ENCODE results near the gene RNASET2. TPM values are rescaled to one million over a fixed set of nuclear protein-coding genes. Genes with fewer than 3 reads are reported as not detected.

Gene RNASET2
- total RNA-seq, 2 donors from 2014 or later, result 25.8 to 29.3 TPM

GRCh38 chr6:166938704-166939103, 17.6 kb downstream of the RNASET2 start:
- no peak overlapping the region for H3K4me3 Mint-ChIP-seq
- Histone ChIP-seq H3K4me1 (ENCODE audit: control insufficient read depth, insufficient read depth, low read length) (no peaks in the 10 kb centered on the region), H3K9ac (ENCODE audit: extremely low read depth, low read length, poor library complexity, severe bottlenecking) (no peak overlapping the region), H3K27ac (ENCODE audit: low read depth, low read length) (no peak overlapping the region), H3K4me3 (ENCODE audit: low read length) (no peak overlapping the region), H3K36me3 (ENCODE audit: control insufficient read depth, insufficient read depth, low read length) (peaks cover 9% of the 10 kb centered on the region), H3K27me3 (ENCODE audit: control insufficient read depth, insufficient read depth, low read length, poor library complexity, severe bottlenecking) (no peaks in the 10 kb centered on the region), H3K9me3 (ENCODE audit: control insufficient read depth, low read length) (no peaks in the 10 kb centered on the region)
- no peak overlapping the region for H3K27ac Mint-ChIP-seq
- no peak for DNase-seq
- WGBS, 2 experiments (ENCODE audit: insufficient coverage in 1 of 2, insufficient read length in 1 of 2), result 95 to 99% methylated on average over 7 to 8 of the region's 8 CpGs
- H3K36me3 Mint-ChIP-seq (ENCODE audit: low read depth), result peaks cover 24% of the 10 kb centered on the region
- H3K9me3 Mint-ChIP-seq, result no peaks in the 10 kb centered on the region
- peaks cover 9% of the 10 kb centered on the region for H3K4me1 Mint-ChIP-seq
- H3K27me3 Mint-ChIP-seq (ENCODE audit: insufficient read depth), result no peaks in the 10 kb centered on the region
- TF ChIP-seq, protein P1, sequence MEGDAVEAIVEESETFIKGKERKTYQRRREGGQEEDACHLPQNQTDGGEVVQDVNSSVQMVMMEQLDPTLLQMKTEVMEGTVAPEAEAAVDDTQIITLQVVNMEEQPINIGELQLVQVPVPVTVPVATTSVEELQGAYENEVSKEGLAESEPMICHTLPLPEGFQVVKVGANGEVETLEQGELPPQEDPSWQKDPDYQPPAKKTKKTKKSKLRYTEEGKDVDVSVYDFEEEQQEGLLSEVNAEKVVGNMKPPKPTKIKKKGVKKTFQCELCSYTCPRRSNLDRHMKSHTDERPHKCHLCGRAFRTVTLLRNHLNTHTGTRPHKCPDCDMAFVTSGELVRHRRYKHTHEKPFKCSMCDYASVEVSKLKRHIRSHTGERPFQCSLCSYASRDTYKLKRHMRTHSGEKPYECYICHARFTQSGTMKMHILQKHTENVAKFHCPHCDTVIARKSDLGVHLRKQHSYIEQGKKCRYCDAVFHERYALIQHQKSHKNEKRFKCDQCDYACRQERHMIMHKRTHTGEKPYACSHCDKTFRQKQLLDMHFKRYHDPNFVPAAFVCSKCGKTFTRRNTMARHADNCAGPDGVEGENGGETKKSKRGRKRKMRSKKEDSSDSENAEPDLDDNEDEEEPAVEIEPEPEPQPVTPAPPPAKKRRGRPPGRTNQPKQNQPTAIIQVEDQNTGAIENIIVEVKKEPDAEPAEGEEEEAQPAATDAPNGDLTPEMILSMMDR (conservative IDR thresholded peaks at IDR 0.05), result no peak

- Mint-ChIP-seq H3K9me3 (no peaks in the 10 kb centered on the region), H3K27me3 (ENCODE audit: insufficient read depth) (no peaks in the 10 kb centered on the region), H3K27ac (no peak overlapping the region), H3K4me1 (peaks cover 9% of the 10 kb centered on the region), H3K36me3 (ENCODE audit: low read depth) (peaks cover 19% of the 10 kb centered on the region), H3K4me3 (no peak overlapping the region)
- Histone ChIP-seq H3K4me3 (ENCODE audit: low read length) (no peak overlapping the region), H3K27ac (ENCODE audit: low read depth, low read length) (no peak overlapping the region), H3K36me3 (ENCODE audit: control insufficient read depth, insufficient read depth, low read length) (peaks cover 9% of the 10 kb centered on the region), H3K4me1 (ENCODE audit: control insufficient read depth, insufficient read depth, low read length) (no peaks in the 10 kb centered on the region), H3K9me3 (ENCODE audit: control insufficient read depth, low read length) (no peaks in the 10 kb centered on the region), H3K27me3 (ENCODE audit: control insufficient read depth, insufficient read depth, low read length, poor library complexity, severe bottlenecking) (no peaks in the 10 kb centered on the region), H3K9ac (ENCODE audit: extremely low read depth, low read length, poor library complexity, severe bottlenecking) (no peak overlapping the region)
- TF ChIP-seq, protein P1 (conservative IDR thresholded peaks at IDR 0.05), result no peak
- 94% methylated on average over 12 of the region's 12 CpGs for WGBS, 2 experiments (ENCODE audit: insufficient coverage in 1 of 2, insufficient read length in 1 of 2)
- DNase-seq, result no peak
Measured at GRCh38 chr6:166938150-166938549, 18.2 kb downstream of the RNASET2 start.

DNA sequence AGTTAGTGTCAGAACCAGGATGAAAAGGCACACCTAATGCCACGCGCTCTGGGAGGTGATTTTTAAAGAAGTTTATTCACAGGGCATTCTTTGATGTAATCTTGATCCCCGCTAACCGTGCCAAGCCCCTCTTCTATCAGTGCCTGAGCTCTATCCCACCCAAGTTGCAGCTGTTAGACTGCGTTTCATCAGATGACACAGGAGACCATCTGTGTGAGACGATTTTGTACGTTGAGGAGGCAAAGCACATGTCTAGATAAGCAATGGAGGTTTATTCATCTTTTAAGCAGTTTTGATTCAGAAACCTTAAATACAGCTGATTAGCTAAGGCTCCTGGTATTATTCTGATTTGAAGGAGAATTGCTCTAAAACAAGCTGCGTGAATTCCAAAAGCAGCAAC, 18.6 kb downstream of the RNASET2 start:
- H3K4me3 Mint-ChIP-seq, result no peak overlapping the region
- Histone ChIP-seq H3K27ac (ENCODE audit: low read depth, low read length) (no peak overlapping the region), H3K9ac (ENCODE audit: extremely low read depth, low read length, poor library complexity, severe bottlenecking) (no peak overlapping the region), H3K36me3 (ENCODE audit: control insufficient read depth, insufficient read depth, low read length) (peaks cover 9% of the 10 kb centered on the region), H3K27me3 (ENCODE audit: control insufficient read depth, insufficient read depth, low read length, poor library complexity, severe bottlenecking) (no peaks in the 10 kb centered on the region), H3K4me3 (ENCODE audit: low read length) (no peak overlapping the region), H3K4me1 (ENCODE audit: control insufficient read depth, insufficient read depth, low read length) (no peaks in the 10 kb centered on the region), H3K9me3 (ENCODE audit: control insufficient read depth, low read length) (no peaks in the 10 kb centered on the region)
- no peak overlapping the region for H3K27ac Mint-ChIP-seq
- H3K4me1 Mint-ChIP-seq, result peaks cover 9% of the 10 kb centered on the region
- no peaks in the 10 kb centered on the region for H3K9me3 Mint-ChIP-seq
- DNase-seq, result no peak
- TF ChIP-seq, protein P1 (conservative IDR thresholded peaks at IDR 0.05), result no peak
- H3K27me3 Mint-ChIP-seq (ENCODE audit: insufficient read depth), result no peaks in the 10 kb centered on the region
- WGBS, 2 experiments (ENCODE audit: insufficient coverage in 1 of 2, insufficient read length in 1 of 2), result 96 to 98% methylated on average over 7 to 8 of the region's 8 CpGs
- peaks cover 19% of the 10 kb centered on the region for H3K36me3 Mint-ChIP-seq (ENCODE audit: low read depth)

All from endodermal cell (in vitro differentiated cells).